ENCODE data around the gene KIAA1217.
"Not testable (repeated sequence)": the region's sequence is repeated elsewhere in the genome, so short reads cannot be mapped to it uniquely, and the experiment has no call there.

The KIAA1217 gene

GRCh38 chr10:24442641-24443174 lies 233.8 kb downstream of the KIAA1217 start:
- not testable (repeated sequence) for H3K4me3 ChIP-seq (ENCODE audit: low read depth, low read length); H3K79me2 ChIP-seq (ENCODE audit: control insufficient read depth, insufficient read depth, low read length, unreplicated experiment); H3K27ac ChIP-seq (ENCODE audit: low read depth, low read length); H3K36me3 ChIP-seq (ENCODE audit: insufficient read depth, low read length); H2AFZ ChIP-seq (ENCODE audit: low read length, unreplicated experiment); H3K27me3 ChIP-seq (ENCODE audit: insufficient read depth, low read length)
- peaks cover 16% of the 10 kb centered on the region for H3K4me1 ChIP-seq (ENCODE audit: control insufficient read depth, insufficient read depth, low read length, unreplicated experiment)

GRCh38 chr10:24444337-24444736 lies 235.4 kb downstream of the KIAA1217 start:
- Histone ChIP-seq H3K4me3 (ENCODE audit: low read depth, low read length) (no peak overlapping the region), H3K27me3 (ENCODE audit: insufficient read depth, low read length) (no peaks in the 10 kb centered on the region), H2AFZ (ENCODE audit: low read length, unreplicated experiment) (no peak overlapping the region), H3K79me2 (ENCODE audit: control insufficient read depth, insufficient read depth, low read length, unreplicated experiment) (no peaks in the 10 kb centered on the region), H3K4me1 (ENCODE audit: control insufficient read depth, insufficient read depth, low read length, unreplicated experiment) (peaks cover 17% of the 10 kb centered on the region), H3K36me3 (ENCODE audit: insufficient read depth, low read length) (no peaks in the 10 kb centered on the region), H3K27ac (ENCODE audit: low read depth, low read length) (no peak overlapping the region)

- not testable (repeated sequence) for H3K27ac ChIP-seq (ENCODE audit: low read depth, low read length); H3K27me3 ChIP-seq (ENCODE audit: insufficient read depth, low read length); H3K4me3 ChIP-seq (ENCODE audit: low read depth, low read length); H3K79me2 ChIP-seq (ENCODE audit: control insufficient read depth, insufficient read depth, low read length, unreplicated experiment); H2AFZ ChIP-seq (ENCODE audit: low read length, unreplicated experiment); H3K36me3 ChIP-seq (ENCODE audit: insufficient read depth, low read length)
- H3K4me1 ChIP-seq (ENCODE audit: control insufficient read depth, insufficient read depth, low read length, unreplicated experiment), result peaks cover 22% of the 10 kb centered on the region
Observed at GRCh38 chr10:24445958-24446357, 237.0 kb downstream of the KIAA1217 start.

- Histone ChIP-seq H3K36me3 (ENCODE audit: insufficient read depth, low read length) (no peaks in the 10 kb centered on the region), H2AFZ (ENCODE audit: low read length, unreplicated experiment) (no peak overlapping the region), H3K27me3 (ENCODE audit: insufficient read depth, low read length) (no peaks in the 10 kb centered on the region), H3K4me3 (ENCODE audit: low read depth, low read length) (no peak overlapping the region), H3K27ac (ENCODE audit: low read depth, low read length) (peak overlapping the region; percentile 34; the same call in 1 of the 2 replicates), H3K79me2 (ENCODE audit: control insufficient read depth, insufficient read depth, low read length, unreplicated experiment) (no peaks in the 10 kb centered on the region), H3K4me1 (ENCODE audit: control insufficient read depth, insufficient read depth, low read length, unreplicated experiment) (peaks cover 22% of the 10 kb centered on the region)
Observed at GRCh38 chr10:24446739-24447138, 237.8 kb downstream of the KIAA1217 start.

- H3K27me3 ChIP-seq (ENCODE audit: insufficient read depth, low read length), result no peaks in the 10 kb centered on the region
- H3K4me1 ChIP-seq (ENCODE audit: control insufficient read depth, insufficient read depth, low read length, unreplicated experiment), result peaks cover 22% of the 10 kb centered on the region
- H3K27ac ChIP-seq (ENCODE audit: low read depth, low read length), result peak overlapping the region; percentile 80
- H2AFZ ChIP-seq (ENCODE audit: low read length, unreplicated experiment), result peak overlapping the region; percentile 93
- peak overlapping the region; percentile 76 for H3K4me3 ChIP-seq (ENCODE audit: low read depth, low read length)
- H3K79me2 ChIP-seq (ENCODE audit: control insufficient read depth, insufficient read depth, low read length, unreplicated experiment), result no peaks in the 10 kb centered on the region
- H3K36me3 ChIP-seq (ENCODE audit: insufficient read depth, low read length), result no peaks in the 10 kb centered on the region
Observed at GRCh38 chr10:24448351-24448999, 239.5 kb downstream of the KIAA1217 start.

GRCh38 chr10:24449321-24449740 lies 240.4 kb downstream of the KIAA1217 start:
- no peaks in the 10 kb centered on the region for H3K27me3 ChIP-seq (ENCODE audit: insufficient read depth, low read length)
- no peaks in the 10 kb centered on the region for H3K36me3 ChIP-seq (ENCODE audit: insufficient read depth, low read length)
- peak overlapping the region; percentile 80 for H3K27ac ChIP-seq (ENCODE audit: low read depth, low read length)
- no peaks in the 10 kb centered on the region for H3K79me2 ChIP-seq (ENCODE audit: control insufficient read depth, insufficient read depth, low read length, unreplicated experiment)
- H2AFZ ChIP-seq (ENCODE audit: low read length, unreplicated experiment), result peak overlapping the region; percentile 93
- peak overlapping the region; percentile 76 for H3K4me3 ChIP-seq (ENCODE audit: low read depth, low read length)
- peaks cover 22% of the 10 kb centered on the region for H3K4me1 ChIP-seq (ENCODE audit: control insufficient read depth, insufficient read depth, low read length, unreplicated experiment)

- Histone ChIP-seq H3K36me3 (ENCODE audit: insufficient read depth, low read length) (no peaks in the 10 kb centered on the region), H3K27me3 (ENCODE audit: insufficient read depth, low read length) (no peaks in the 10 kb centered on the region), H2AFZ (ENCODE audit: low read length, unreplicated experiment) (peak overlapping the region; percentile 93), H3K79me2 (ENCODE audit: control insufficient read depth, insufficient read depth, low read length, unreplicated experiment) (no peaks in the 10 kb centered on the region), H3K4me1 (ENCODE audit: control insufficient read depth, insufficient read depth, low read length, unreplicated experiment) (peaks cover 19% of the 10 kb centered on the region), H3K27ac (ENCODE audit: low read depth, low read length) (peak overlapping the region; percentile 80), H3K4me3 (ENCODE audit: low read depth, low read length) (peak overlapping the region; percentile 76)
Observed at GRCh38 chr10:24449769-24450310, 240.9 kb downstream of the KIAA1217 start.

- no peak overlapping the region for H2AFZ ChIP-seq (ENCODE audit: low read length, unreplicated experiment)
- H3K79me2 ChIP-seq (ENCODE audit: control insufficient read depth, insufficient read depth, low read length, unreplicated experiment), result no peaks in the 10 kb centered on the region
- H3K27me3 ChIP-seq (ENCODE audit: insufficient read depth, low read length), result no peaks in the 10 kb centered on the region
- peaks cover 28% of the 10 kb centered on the region for H3K4me1 ChIP-seq (ENCODE audit: control insufficient read depth, insufficient read depth, low read length, unreplicated experiment)
- no peak overlapping the region for H3K27ac ChIP-seq (ENCODE audit: low read depth, low read length)
- no peak overlapping the region for H3K4me3 ChIP-seq (ENCODE audit: low read depth, low read length)
- no peaks in the 10 kb centered on the region for H3K36me3 ChIP-seq (ENCODE audit: insufficient read depth, low read length)
Observed at GRCh38 chr10:24451325-24451820, 242.4 kb downstream of the KIAA1217 start.

GRCh38 chr10:24452030-24452429 lies 243.1 kb downstream of the KIAA1217 start:
- H2AFZ ChIP-seq (ENCODE audit: low read length, unreplicated experiment), result no peak overlapping the region
- H3K4me1 ChIP-seq (ENCODE audit: control insufficient read depth, insufficient read depth, low read length, unreplicated experiment), result peaks cover 25% of the 10 kb centered on the region
- no peak overlapping the region for H3K4me3 ChIP-seq (ENCODE audit: low read depth, low read length)
- no peak overlapping the region for H3K27ac ChIP-seq (ENCODE audit: low read depth, low read length)
- H3K79me2 ChIP-seq (ENCODE audit: control insufficient read depth, insufficient read depth, low read length, unreplicated experiment), result no peaks in the 10 kb centered on the region
- H3K27me3 ChIP-seq (ENCODE audit: insufficient read depth, low read length), result no peaks in the 10 kb centered on the region
- H3K36me3 ChIP-seq (ENCODE audit: insufficient read depth, low read length), result no peaks in the 10 kb centered on the region

- Histone ChIP-seq H3K27ac (ENCODE audit: low read depth, low read length) (no peak overlapping the region), H3K4me1 (ENCODE audit: control insufficient read depth, insufficient read depth, low read length, unreplicated experiment) (peaks cover 20% of the 10 kb centered on the region), H3K36me3 (ENCODE audit: insufficient read depth, low read length) (no peaks in the 10 kb centered on the region), H3K79me2 (ENCODE audit: control insufficient read depth, insufficient read depth, low read length, unreplicated experiment) (no peaks in the 10 kb centered on the region), H2AFZ (ENCODE audit: low read length, unreplicated experiment) (no peak overlapping the region), H3K27me3 (ENCODE audit: insufficient read depth, low read length) (no peaks in the 10 kb centered on the region), H3K4me3 (ENCODE audit: low read depth, low read length) (no peak overlapping the region)
Observed at GRCh38 chr10:24453404-24453830, 244.5 kb downstream of the KIAA1217 start.

GRCh38 chr10:24453973-24454372 lies 245.0 kb downstream of the KIAA1217 start:
- H3K4me1 ChIP-seq (ENCODE audit: control insufficient read depth, insufficient read depth, low read length, unreplicated experiment), result peaks cover 15% of the 10 kb centered on the region
- H3K27me3 ChIP-seq (ENCODE audit: insufficient read depth, low read length), result no peaks in the 10 kb centered on the region
- H3K4me3 ChIP-seq (ENCODE audit: low read depth, low read length), result no peak overlapping the region
- no peak overlapping the region for H2AFZ ChIP-seq (ENCODE audit: low read length, unreplicated experiment)
- no peak overlapping the region for H3K27ac ChIP-seq (ENCODE audit: low read depth, low read length)
- no peaks in the 10 kb centered on the region for H3K79me2 ChIP-seq (ENCODE audit: control insufficient read depth, insufficient read depth, low read length, unreplicated experiment)
- no peaks in the 10 kb centered on the region for H3K36me3 ChIP-seq (ENCODE audit: insufficient read depth, low read length)
